HEK293 (cell line): ENCODE results near the gene ISG15.

Experiments
- CTCF ChIA-PET: fragments of 350-600 bp; formaldehyde crosslinking; extraction: SDS; loops from one replicate; lab custom pipeline; 2021; ENCODE audit warnings: antibody characterized with exemption; lab: Yijun Ruan, JAX
- POLR2A ChIA-PET: fragments of 300-600 bp; formaldehyde crosslinking; extraction: SDS; loops from one replicate; lab custom pipeline; 2020; ENCODE audit warnings: antibody characterized with exemption, inconsistent platforms; lab: Yijun Ruan, JAX
- H3K27ac ChIP-seq: fragments of 200-500 bp; sonication (Bioruptor generic); 2 replicates; pipeline ENCODE4 v1.5.1; 2014; ENCODE audit warnings: low read depth, low read length, control low read depth, inconsistent platforms; ENCODE audit errors: extremely low read depth
- H3K36me3 ChIP-seq, 2 experiments: fragments of 200-500 bp in 1 of 2; sonication (Bioruptor generic) in 1 of 2; 1 replicate in 1 of 2; 2 replicates in 1 of 2; pipeline ENCODE4 v1.5.1; 2014 to 2017; ENCODE audit warnings: inconsistent platforms in 2 of 2, low read length in 2 of 2; ENCODE audit not compliant: control insufficient read depth in 2 of 2, insufficient read depth in 1 of 2
- H3K4me1 ChIP-seq: fragments of 200-500 bp; sonication (Bioruptor generic); 2 replicates; pipeline ENCODE4 v1.5.1; 2014; ENCODE audit warnings: mild to moderate bottlenecking, low read length, inconsistent platforms; ENCODE audit not compliant: control insufficient read depth, insufficient read depth
- H3K4me3 ChIP-seq: 2 replicates; pipeline ENCODE4 v1.5.1; 2011; ENCODE audit warnings: low read depth, mild to moderate bottlenecking, control low read depth, low read length, moderate library complexity
- H3K9me3 ChIP-seq: fragments of 200-500 bp; sonication (Bioruptor generic); 2 replicates; pipeline ENCODE4 v1.5.1; 2014; ENCODE audit warnings: low read depth, low read length, inconsistent platforms; ENCODE audit not compliant: control insufficient read depth, insufficient read depth
- BCL11B ChIP-seq: fragments of 450-650 bp; formaldehyde crosslinking; IDR thresholded peaks from 2 replicates; pipeline ENCODE4 v1.5.1; 2016; ENCODE audit warnings: low read depth, missing biosample characterization, missing genetic modification characterization
- GFI1B ChIP-seq: fragments of 450-650 bp; formaldehyde crosslinking; IDR thresholded peaks from 2 replicates; pipeline ENCODE4 v1.5.1; 2016; ENCODE audit warnings: missing biosample characterization, missing genetic modification characterization
- MYNN ChIP-seq: fragments of 450-650 bp; formaldehyde crosslinking; IDR thresholded peaks from 2 replicates; pipeline ENCODE4 v1.5.1; 2016; ENCODE audit warnings: missing biosample characterization, missing genetic modification characterization, borderline replicate concordance
- OVOL3 ChIP-seq: fragments of 450-650 bp; formaldehyde crosslinking; IDR thresholded peaks from 2 replicates; pipeline ENCODE4 v1.5.1; 2016; ENCODE audit warnings: missing biosample characterization, missing genetic modification characterization
- SALL2 ChIP-seq: fragments of 450-650 bp; formaldehyde crosslinking; IDR thresholded peaks from 2 replicates; pipeline ENCODE4 v1.5.0; 2017; ENCODE audit warnings: missing biosample characterization, mild to moderate bottlenecking, missing genetic modification characterization, borderline replicate concordance
- SCRT2 ChIP-seq: fragments of 450-650 bp; formaldehyde crosslinking; IDR thresholded peaks from 2 replicates; pipeline ENCODE4 v1.5.1; 2016; ENCODE audit warnings: missing biosample characterization, missing genetic modification characterization
- SP2 ChIP-seq: fragments of 450-650 bp; formaldehyde crosslinking; IDR thresholded peaks from 2 replicates; pipeline ENCODE4 v1.5.1; 2016; ENCODE audit warnings: missing biosample characterization, missing genetic modification characterization
- ZBTB8A ChIP-seq: fragments of 450-650 bp; formaldehyde crosslinking; IDR thresholded peaks from 2 replicates; pipeline ENCODE4 v1.5.1; 2016; ENCODE audit warnings: missing biosample characterization, missing genetic modification characterization
- ZEB2 ChIP-seq: fragments of 450-650 bp; formaldehyde crosslinking; IDR thresholded peaks from 2 replicates; pipeline ENCODE4 v1.5.1; 2016; ENCODE audit warnings: missing biosample characterization, missing genetic modification characterization
- ZFP69B ChIP-seq: fragments of 450-650 bp; formaldehyde crosslinking; IDR thresholded peaks from 2 replicates; pipeline ENCODE4 v1.5.1; 2016; ENCODE audit warnings: missing biosample characterization, missing genetic modification characterization
- ZNF10 ChIP-seq: fragments of 450-650 bp; formaldehyde crosslinking; IDR thresholded peaks from 2 replicates; pipeline ENCODE4 v1.5.1; 2017; ENCODE audit warnings: missing biosample characterization, missing genetic modification characterization
- ZNF121 ChIP-seq: fragments of 450-650 bp; formaldehyde crosslinking; IDR thresholded peaks from 2 replicates; pipeline ENCODE4 v1.5.1; 2016; ENCODE audit warnings: missing biosample characterization, missing genetic modification characterization
- ZNF146 ChIP-seq: fragments of 450-650 bp; formaldehyde crosslinking; IDR thresholded peaks from 2 replicates; pipeline ENCODE4 v1.5.1; 2016; ENCODE audit warnings: missing biosample characterization, missing genetic modification characterization
- ZNF155 ChIP-seq: fragments of 450-650 bp; formaldehyde crosslinking; IDR thresholded peaks from 2 replicates; pipeline ENCODE4 v1.5.1; 2016; ENCODE audit warnings: missing biosample characterization, missing genetic modification characterization
- ZNF324 ChIP-seq: fragments of 450-650 bp; formaldehyde crosslinking; IDR thresholded peaks from 2 replicates; pipeline ENCODE4 v1.5.1; 2016; ENCODE audit warnings: missing biosample characterization, missing genetic modification characterization
- ZNF335 ChIP-seq: fragments of 450-650 bp; formaldehyde crosslinking; conservative IDR thresholded peaks from 2 replicates; pipeline ENCODE4 v1.5.1; 2016; ENCODE audit warnings: missing biosample characterization, missing genetic modification characterization
- ZNF394 ChIP-seq: fragments of 450-650 bp; formaldehyde crosslinking; IDR thresholded peaks from 2 replicates; pipeline ENCODE4 v1.5.1; 2016; ENCODE audit warnings: missing biosample characterization, missing genetic modification characterization, mild to moderate bottlenecking, moderate library complexity, borderline replicate concordance
- ZNF423 ChIP-seq: fragments of 450-650 bp; formaldehyde crosslinking; IDR thresholded peaks from 2 replicates; pipeline ENCODE4 v1.5.1; 2016; ENCODE audit warnings: missing biosample characterization, missing genetic modification characterization
- ZNF548 ChIP-seq: fragments of 450-650 bp; formaldehyde crosslinking; IDR thresholded peaks from 2 replicates; pipeline ENCODE4 v1.5.1; 2016; ENCODE audit warnings: missing biosample characterization, missing genetic modification characterization
- ZNF596 ChIP-seq: fragments of 450-650 bp; IDR thresholded peaks from 2 replicates; pipeline ENCODE4 v1.5.0; 2018; ENCODE audit warnings: missing biosample characterization, mild to moderate bottlenecking, missing genetic modification characterization, moderate library complexity
- ZNF629 ChIP-seq: fragments of 450-650 bp; formaldehyde crosslinking; IDR thresholded peaks from 2 replicates; pipeline ENCODE4 v1.5.1; 2017; ENCODE audit warnings: missing biosample characterization, missing genetic modification characterization
- ZNF660 ChIP-seq: fragments of 450-650 bp; IDR thresholded peaks from 2 replicates; pipeline ENCODE4 v1.5.1; 2018; ENCODE audit warnings: missing biosample characterization, mild to moderate bottlenecking, missing genetic modification characterization
- ZNF677 ChIP-seq: fragments of 450-650 bp; IDR thresholded peaks from 2 replicates; pipeline ENCODE4 v1.5.0; 2018; ENCODE audit warnings: missing biosample characterization, mild to moderate bottlenecking, missing genetic modification characterization, moderate library complexity
- ZNF791 ChIP-seq: fragments of 450-650 bp; formaldehyde crosslinking; IDR thresholded peaks from 2 replicates; pipeline ENCODE4 v1.5.1; 2016; ENCODE audit warnings: missing biosample characterization, missing genetic modification characterization
- TF ChIP-seq, protein P1 (sequence below): fragments of 450-650 bp; formaldehyde crosslinking; IDR thresholded peaks from 2 replicates; pipeline ENCODE4 v1.5.1; 2016; ENCODE audit warnings: missing biosample characterization, missing genetic modification characterization
- TF ChIP-seq, protein P2 (sequence below): fragments of 450-650 bp; formaldehyde crosslinking; IDR thresholded peaks from 2 replicates; pipeline ENCODE4 v1.5.1; 2016; ENCODE audit warnings: missing biosample characterization, missing genetic modification characterization, borderline replicate concordance
- TF ChIP-seq, protein P3 (sequence below): fragments of 450-650 bp; formaldehyde crosslinking; IDR thresholded peaks from 2 replicates; pipeline ENCODE4 v1.5.1; 2016; ENCODE audit warnings: missing biosample characterization, missing genetic modification characterization, low read depth
- TF ChIP-seq, protein P4 (sequence below): fragments of 450-650 bp; formaldehyde crosslinking; IDR thresholded peaks from 2 replicates; pipeline ENCODE4 v1.5.1; 2017; ENCODE audit warnings: missing biosample characterization, mild to moderate bottlenecking, missing genetic modification characterization, moderate library complexity
- TF ChIP-seq, protein P5 (sequence below): fragments of 450-650 bp; formaldehyde crosslinking; IDR thresholded peaks from 2 replicates; pipeline ENCODE4 v1.5.1; 2016; ENCODE audit warnings: missing biosample characterization, missing genetic modification characterization
- TF ChIP-seq, protein P6 (sequence below): fragments of 450-650 bp; formaldehyde crosslinking; IDR thresholded peaks from 2 replicates; pipeline ENCODE4 v1.5.1; 2016; ENCODE audit warnings: missing biosample characterization, missing genetic modification characterization

The ISG15 gene

DNA sequence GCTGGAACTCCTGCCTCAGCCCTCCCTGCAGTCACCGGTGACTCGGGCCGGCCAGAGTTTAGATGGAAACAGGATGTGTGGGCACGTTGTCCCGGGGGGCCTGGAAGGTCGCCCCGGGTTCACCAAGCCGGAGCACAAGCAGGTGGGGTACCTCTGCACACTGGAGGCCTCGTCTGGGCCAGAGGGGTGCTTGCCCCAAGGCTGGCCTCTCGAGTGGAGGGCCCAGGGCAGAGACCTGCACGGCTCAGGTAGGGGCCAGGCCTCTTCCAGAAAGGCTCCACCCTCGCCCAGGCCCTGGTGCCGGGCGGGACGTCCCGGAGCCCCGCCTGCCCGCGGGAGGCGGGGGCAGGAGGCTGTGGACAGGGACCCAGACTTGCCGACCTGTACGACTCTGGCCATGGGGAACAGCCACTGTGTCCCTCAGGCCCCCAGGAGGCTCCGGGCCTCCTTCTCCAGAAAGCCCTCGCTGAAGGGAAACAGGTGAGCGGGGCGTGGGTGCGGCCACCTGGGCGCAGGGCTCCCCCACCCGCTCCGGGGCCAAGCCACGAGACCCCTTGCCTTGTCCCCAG is 47.1 kb upstream of the ISG15 start, which contains the start of gene PLEKHN1:
Gene PLEKHN1, plus strand, starts transcription at position 348 of the 569 bp plus-strand sequence. Its CDS starts 50 bp downstream, at position 398.
- H3K36me3 ChIP-seq, result peaks cover 0 to 38% of the 10 kb centered on the region in 2 experiments; a peak in 1 of 3 replicates
- H3K9me3 ChIP-seq, result no peaks in the 10 kb centered on the region
- ChIA-PET CTCF (interaction anchor here (0.5 to 1.5 kb wide), 4 partner anchors 18 to 1229 kb away, joined by 3 to 4 read pairs (median 3); no protein-coding TSS in a partner anchor), POLR2A (interaction anchor here (0.6 to 1.5 kb wide), 11 partner anchors 8 to 188 kb away, joined by 3 to 28 read pairs (median 3); partner anchors contain the start of genes AGRN, HES4 and NOC2L)
- H3K4me1 ChIP-seq, result peaks cover 5% of the 10 kb centered on the region
- H3K27ac ChIP-seq, result peak within 1 kb of the TSS; percentile 75
- peak within 1 kb of the TSS; percentile 51 for H3K4me3 ChIP-seq
- no peak for TF ChIP-seq ZNF677 (tag by site-specific recombination)
- TF ChIP-seq ZNF146 (tag by site-specific recombination), result no peak
- TF ChIP-seq, protein P1, sequence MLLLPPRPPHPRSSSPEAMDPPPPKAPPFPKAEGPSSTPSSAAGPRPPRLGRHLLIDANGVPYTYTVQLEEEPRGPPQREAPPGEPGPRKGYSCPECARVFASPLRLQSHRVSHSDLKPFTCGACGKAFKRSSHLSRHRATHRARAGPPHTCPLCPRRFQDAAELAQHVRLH (tag by site-specific recombination), result no peak
- no peak for TF ChIP-seq OVOL3 (tag by site-specific recombination)
- TF ChIP-seq BCL11B (tag by site-specific recombination), result no peak
- TF ChIP-seq, protein P2, sequence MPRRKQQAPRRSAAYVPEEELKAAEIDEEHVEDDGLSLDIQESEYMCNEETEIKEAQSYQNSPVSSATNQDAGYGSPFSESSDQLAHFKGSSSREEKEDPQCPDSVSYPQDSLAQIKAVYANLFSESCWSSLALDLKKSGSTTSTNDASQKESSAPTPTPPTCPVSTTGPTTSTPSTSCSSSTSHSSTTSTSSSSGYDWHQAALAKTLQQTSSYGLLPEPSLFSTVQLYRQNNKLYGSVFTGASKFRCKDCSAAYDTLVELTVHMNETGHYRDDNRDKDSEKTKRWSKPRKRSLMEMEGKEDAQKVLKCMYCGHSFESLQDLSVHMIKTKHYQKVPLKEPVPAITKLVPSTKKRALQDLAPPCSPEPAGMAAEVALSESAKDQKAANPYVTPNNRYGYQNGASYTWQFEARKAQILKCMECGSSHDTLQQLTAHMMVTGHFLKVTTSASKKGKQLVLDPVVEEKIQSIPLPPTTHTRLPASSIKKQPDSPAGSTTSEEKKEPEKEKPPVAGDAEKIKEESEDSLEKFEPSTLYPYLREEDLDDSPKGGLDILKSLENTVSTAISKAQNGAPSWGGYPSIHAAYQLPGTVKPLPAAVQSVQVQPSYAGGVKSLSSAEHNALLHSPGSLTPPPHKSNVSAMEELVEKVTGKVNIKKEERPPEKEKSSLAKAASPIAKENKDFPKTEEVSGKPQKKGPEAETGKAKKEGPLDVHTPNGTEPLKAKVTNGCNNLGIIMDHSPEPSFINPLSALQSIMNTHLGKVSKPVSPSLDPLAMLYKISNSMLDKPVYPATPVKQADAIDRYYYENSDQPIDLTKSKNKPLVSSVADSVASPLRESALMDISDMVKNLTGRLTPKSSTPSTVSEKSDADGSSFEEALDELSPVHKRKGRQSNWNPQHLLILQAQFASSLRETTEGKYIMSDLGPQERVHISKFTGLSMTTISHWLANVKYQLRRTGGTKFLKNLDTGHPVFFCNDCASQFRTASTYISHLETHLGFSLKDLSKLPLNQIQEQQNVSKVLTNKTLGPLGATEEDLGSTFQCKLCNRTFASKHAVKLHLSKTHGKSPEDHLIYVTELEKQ (tag by site-specific recombination), result no peak
- no peak for TF ChIP-seq ZNF10
- TF ChIP-seq ZNF791 (tag by site-specific recombination), result no peak
- no peak for TF ChIP-seq SALL2 (tag by site-specific recombination)
- TF ChIP-seq, protein P3, sequence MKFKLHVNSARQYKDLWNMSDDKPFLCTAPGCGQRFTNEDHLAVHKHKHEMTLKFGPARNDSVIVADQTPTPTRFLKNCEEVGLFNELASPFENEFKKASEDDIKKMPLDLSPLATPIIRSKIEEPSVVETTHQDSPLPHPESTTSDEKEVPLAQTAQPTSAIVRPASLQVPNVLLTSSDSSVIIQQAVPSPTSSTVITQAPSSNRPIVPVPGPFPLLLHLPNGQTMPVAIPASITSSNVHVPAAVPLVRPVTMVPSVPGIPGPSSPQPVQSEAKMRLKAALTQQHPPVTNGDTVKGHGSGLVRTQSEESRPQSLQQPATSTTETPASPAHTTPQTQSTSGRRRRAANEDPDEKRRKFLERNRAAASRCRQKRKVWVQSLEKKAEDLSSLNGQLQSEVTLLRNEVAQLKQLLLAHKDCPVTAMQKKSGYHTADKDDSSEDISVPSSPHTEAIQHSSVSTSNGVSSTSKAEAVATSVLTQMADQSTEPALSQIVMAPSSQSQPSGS (tag by site-specific recombination), result no peak
- no peak for TF ChIP-seq ZFP69B (tag by site-specific recombination)
- TF ChIP-seq ZNF155 (tag by site-specific recombination), result no peak
- no peak for TF ChIP-seq ZNF629 (tag by site-specific recombination)
- TF ChIP-seq GFI1B, result no peak
- no peak for TF ChIP-seq SCRT2 (tag by site-specific recombination)
- TF ChIP-seq, protein P4, sequence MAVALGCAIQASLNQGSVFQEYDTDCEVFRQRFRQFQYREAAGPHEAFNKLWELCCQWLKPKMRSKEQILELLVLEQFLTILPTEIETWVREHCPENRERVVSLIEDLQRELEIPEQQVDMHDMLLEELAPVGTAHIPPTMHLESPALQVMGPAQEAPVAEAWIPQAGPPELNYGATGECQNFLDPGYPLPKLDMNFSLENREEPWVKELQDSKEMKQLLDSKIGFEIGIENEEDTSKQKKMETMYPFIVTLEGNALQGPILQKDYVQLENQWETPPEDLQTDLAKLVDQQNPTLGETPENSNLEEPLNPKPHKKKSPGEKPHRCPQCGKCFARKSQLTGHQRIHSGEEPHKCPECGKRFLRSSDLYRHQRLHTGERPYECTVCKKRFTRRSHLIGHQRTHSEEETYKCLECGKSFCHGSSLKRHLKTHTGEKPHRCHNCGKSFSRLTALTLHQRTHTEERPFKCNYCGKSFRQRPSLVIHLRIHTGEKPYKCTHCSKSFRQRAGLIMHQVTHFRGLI (tag by site-specific recombination), result no peak
- no peak for TF ChIP-seq ZNF394 (tag by site-specific recombination)
- TF ChIP-seq ZNF660 (tag by site-specific recombination), result no peak
- TF ChIP-seq ZNF596 (tag by site-specific recombination), result no peak
- TF ChIP-seq ZNF324, result no peak
- TF ChIP-seq ZBTB8A (tag by site-specific recombination), result no peak; the same call in 1 of the 2 replicates
- TF ChIP-seq ZNF423 (tag by site-specific recombination), result no peak
- TF ChIP-seq, protein P5, sequence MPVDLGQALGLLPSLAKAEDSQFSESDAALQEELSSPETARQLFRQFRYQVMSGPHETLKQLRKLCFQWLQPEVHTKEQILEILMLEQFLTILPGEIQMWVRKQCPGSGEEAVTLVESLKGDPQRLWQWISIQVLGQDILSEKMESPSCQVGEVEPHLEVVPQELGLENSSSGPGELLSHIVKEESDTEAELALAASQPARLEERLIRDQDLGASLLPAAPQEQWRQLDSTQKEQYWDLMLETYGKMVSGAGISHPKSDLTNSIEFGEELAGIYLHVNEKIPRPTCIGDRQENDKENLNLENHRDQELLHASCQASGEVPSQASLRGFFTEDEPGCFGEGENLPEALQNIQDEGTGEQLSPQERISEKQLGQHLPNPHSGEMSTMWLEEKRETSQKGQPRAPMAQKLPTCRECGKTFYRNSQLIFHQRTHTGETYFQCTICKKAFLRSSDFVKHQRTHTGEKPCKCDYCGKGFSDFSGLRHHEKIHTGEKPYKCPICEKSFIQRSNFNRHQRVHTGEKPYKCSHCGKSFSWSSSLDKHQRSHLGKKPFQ (tag by site-specific recombination), result no peak
- TF ChIP-seq, protein P6, sequence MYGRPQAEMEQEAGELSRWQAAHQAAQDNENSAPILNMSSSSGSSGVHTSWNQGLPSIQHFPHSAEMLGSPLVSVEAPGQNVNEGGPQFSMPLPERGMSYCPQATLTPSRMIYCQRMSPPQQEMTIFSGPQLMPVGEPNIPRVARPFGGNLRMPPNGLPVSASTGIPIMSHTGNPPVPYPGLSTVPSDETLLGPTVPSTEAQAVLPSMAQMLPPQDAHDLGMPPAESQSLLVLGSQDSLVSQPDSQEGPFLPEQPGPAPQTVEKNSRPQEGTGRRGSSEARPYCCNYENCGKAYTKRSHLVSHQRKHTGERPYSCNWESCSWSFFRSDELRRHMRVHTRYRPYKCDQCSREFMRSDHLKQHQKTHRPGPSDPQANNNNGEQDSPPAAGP (tag by site-specific recombination), result peak; percentile 17; the same call in 1 of the 2 replicates
- TF ChIP-seq MYNN, result no peak
- peak; percentile 65 for TF ChIP-seq SP2 (tag by site-specific recombination)
- TF ChIP-seq ZNF548 (tag by site-specific recombination), result no peak
- no peak for TF ChIP-seq ZNF335 (tag by site-specific recombination)
- peak; percentile 35; the same call in 1 of the 2 replicates for TF ChIP-seq ZNF121
- no peak for TF ChIP-seq ZEB2 (tag by site-specific recombination)
